Activated CD4-positive, alpha-beta T cell treated with anti-CD3 and anti-CD28 coated beads, Interleukin-2, amount 50 U/mL, for 4 hours (primary cell): Measurements from ENCODE around the gene ELOA.
"Not testable (repeated sequence)": the region's sequence is repeated elsewhere in the genome, so short reads cannot be mapped to it uniquely, and the experiment has no call there.

Experiments used
- DNase-seq, 2 experiments: peaks; one replicate each; pipeline ENCODE4 v3.0.0-alpha.2; 2020

The ELOA gene

GRCh38 chr1:23741609-23742008, 1.7 kb upstream of the ELOA start:
- DNase-seq, result no peak

- DNase-seq, result peak in 1 of 2 experiments; percentile 22
These were observed 493 bp upstream of the ELOA start for GRCh38 chr1:23742670-23743286.

GRCh38 chr1:23745515-23745914, 2.2 kb downstream of the ELOA start:
- DNase-seq, result no peak

GRCh38 chr1:23748016-23748415, 4.7 kb downstream of the ELOA start:
- DNase-seq, result no peak

- peak in 1 of 2 experiments; percentile 15 for DNase-seq
These were observed 8.0 kb downstream of the ELOA start for GRCh38 chr1:23751050-23751814.

GRCh38 chr1:23751815-23752200, 8.5 kb downstream of the ELOA start:
- no peak for DNase-seq

GRCh38 chr1:23752909-23753308, 9.6 kb downstream of the ELOA start:
- DNase-seq, result no peak

- DNase-seq, result no peak
These were observed 13.4 kb downstream of the ELOA start for GRCh38 chr1:23756676-23757075.

GRCh38 chr1:23757812-23758211, 14.5 kb downstream of the ELOA start:
- no peak for DNase-seq

- DNase-seq, result no peak
These were observed 16.0 kb downstream of the ELOA start for GRCh38 chr1:23759277-23759676.

- DNase-seq, result no peak
These were observed 19.8 kb downstream of the ELOA start for GRCh38 chr1:23763041-23763577.

- no peak for DNase-seq
These were observed 25.5 kb downstream of the ELOA start for GRCh38 chr1:23768733-23769132.

- peak; percentile 85 to 87 for DNase-seq
These were observed 29.0 kb downstream of the ELOA start for GRCh38 chr1:23772049-23772853.

- DNase-seq, result no peak
These were observed 29.6 kb downstream of the ELOA start for GRCh38 chr1:23772854-23773242.

GRCh38 chr1:23774174-23774880, 31.1 kb downstream of the ELOA start:
- no peak for DNase-seq

GRCh38 chr1:23776217-23776616, 32.9 kb downstream of the ELOA start:
- DNase-seq, result no peak

- peak; percentile 63 to 69 for DNase-seq
These were observed 34.9 kb downstream of the ELOA start, which contains the start of gene PITHD1 for GRCh38 chr1:23777979-23778814. PITHD1 (plus strand) TSS chr1:23778418; CDS start chr1:23778516, 98 bp downstream.

- DNase-seq, result no peak
These were observed 36.6 kb downstream of the ELOA start for GRCh38 chr1:23779826-23780371.

GRCh38 chr1:23783141-23783540, 39.9 kb downstream of the ELOA start:
- DNase-seq, result not testable (repeated sequence)

- DNase-seq, result no peak
These were observed 41.6 kb downstream of the ELOA start for GRCh38 chr1:23784846-23785245.

- no peak for DNase-seq
These were observed 44.4 kb downstream of the ELOA start for GRCh38 chr1:23787701-23788100.
